NB4 (cell line): ENCODE measurements around the gene CD300LB.

Experiments used
- DNase-seq: peaks from one replicate; pipeline ENCODE4 v3.0.0; 2010; ENCODE audit warnings: low read depth
- H3K4me3 ChIP-seq: one replicate; pipeline ENCODE4 v1.5.1; 2011; ENCODE audit warnings: mild to moderate bottlenecking, low read depth, low read length, moderate library complexity
- CTCF ChIP-seq: IDR thresholded peaks from one replicate; pipeline ENCODE4 v1.5.1; 2012; ENCODE audit warnings: low read depth, low read length
- MAX ChIP-seq: IDR thresholded peaks from 2 replicates; pipeline ENCODE4 v1.6.1; 2011; ENCODE audit warnings: low read depth, low read length
- MYC ChIP-seq: IDR thresholded peaks from 2 replicates; pipeline ENCODE4 v1.6.1; 2011; ENCODE audit warnings: low read depth, low read length
- POLR2A ChIP-seq: IDR thresholded peaks from 2 replicates; pipeline ENCODE4 v1.6.1; 2011; ENCODE audit warnings: mild to moderate bottlenecking; ENCODE audit not compliant: insufficient read length; ENCODE audit errors: extremely low read depth

The CD300LB gene

GRCh38 chr17:74530831-74531150 is 484 bp downstream of the CD300LB start:
- H3K4me3 ChIP-seq: no peak overlapping the region
- no peak for DNase-seq
- TF ChIP-seq CTCF: no peak
- no peak for TF ChIP-seq POLR2A
- TF ChIP-seq MAX: no peak
- no peak for TF ChIP-seq MYC

GRCh38 chr17:74529243-74529642 is 2.0 kb downstream of the CD300LB start:
- no peak overlapping the region for H3K4me3 ChIP-seq
- TF ChIP-seq MAX (no peak), POLR2A (no peak), CTCF (no peak), MYC (no peak)
- DNase-seq: no peak

GRCh38 chr17:74528491-74529199 is 2.6 kb downstream of the CD300LB start:
- no peak for TF ChIP-seq CTCF
- peak; percentile 77 for TF ChIP-seq MYC
- peak; percentile 77 for TF ChIP-seq MAX
- H3K4me3 ChIP-seq: no peak overlapping the region
- peak; percentile 98 for DNase-seq

- H3K4me3 ChIP-seq: no peak overlapping the region
- TF ChIP-seq POLR2A: no peak
- no peak for TF ChIP-seq MYC
- TF ChIP-seq CTCF: no peak
- TF ChIP-seq MAX: no peak
- no peak for DNase-seq
Observed at GRCh38 chr17:74527756-74528155, 3.5 kb downstream of the CD300LB start.

- TF ChIP-seq MAX (no peak), CTCF (no peak), POLR2A (no peak), MYC (no peak)
- H3K4me3 ChIP-seq: no peak overlapping the region
- DNase-seq: no peak
Observed at GRCh38 chr17:74527081-74527480, 4.2 kb downstream of the CD300LB start.

- DNase-seq: no peak
- no peak overlapping the region for H3K4me3 ChIP-seq
- TF ChIP-seq CTCF (no peak), MAX (no peak), MYC (no peak), POLR2A (no peak)
Observed at GRCh38 chr17:74526681-74527080, 4.6 kb downstream of the CD300LB start.
